Small intestine (tissue), 7 donors: ENCODE data around the gene HPSE2. TPM values are rescaled to one million over a fixed set of nuclear protein-coding genes. Genes with fewer than 3 reads are reported as not detected.
"Not testable (repeated sequence)": the region's sequence is repeated elsewhere in the genome, so short reads cannot be mapped to it uniquely, and the experiment has no call there.

Experiments used
- DNase-seq, 2 donors: peaks; one replicate each; pipeline versions ENCODE4 v3.0.0 to v3.0.0-alpha.2; 2013
- FAIRE-seq: peaks from 2 replicates; lab custom pipeline; 2012; peaks lifted over from hg19 to GRCh38; lab: Jason Lieb, UNC
- H3K27ac ChIP-seq, 3 donors: one replicate each; pipeline ENCODE4 v1.5.1; 2013; ENCODE audit warnings: low read length in 2 of 3, mild to moderate bottlenecking in 2 of 3, control low read depth in 1 of 3, inconsistent platforms in 1 of 3, low read depth in 1 of 3, moderate library complexity in 1 of 3
- H3K27me3 ChIP-seq, 3 donors: one replicate each; pipeline ENCODE4 v1.6.1; 2013; ENCODE audit warnings: low read length in 3 of 3, inconsistent platforms in 1 of 3; ENCODE audit not compliant: control insufficient read depth in 3 of 3, insufficient read depth in 3 of 3
- H3K36me3 ChIP-seq, 3 donors: one replicate each; pipeline ENCODE4 v1.6.1; 2013; ENCODE audit warnings: low read length in 3 of 3, inconsistent platforms in 1 of 3, low read depth in 1 of 3, mild to moderate bottlenecking in 1 of 3, moderate library complexity in 1 of 3; ENCODE audit not compliant: control insufficient read depth in 3 of 3, insufficient read depth in 2 of 3
- H3K4me1 ChIP-seq, 3 donors: one replicate each; pipeline ENCODE4 v1.6.1; 2013; ENCODE audit warnings: low read length in 2 of 3, inconsistent platforms in 1 of 3, low read depth in 1 of 3, mild to moderate bottlenecking in 1 of 3, moderate library complexity in 1 of 3; ENCODE audit not compliant: control insufficient read depth in 3 of 3, insufficient read depth in 2 of 3
- H3K4me3 ChIP-seq, 3 donors: one replicate each; pipeline ENCODE4 v1.5.1; 2013; ENCODE audit warnings: low read length in 3 of 3, control low read depth in 1 of 3, inconsistent platforms in 1 of 3, low read depth in 1 of 3, mild to moderate bottlenecking in 1 of 3, moderate library complexity in 1 of 3
- H3K9me3 ChIP-seq, 2 donors: one replicate each; pipeline ENCODE4 v1.6.1; 2013; ENCODE audit warnings: low read depth in 1 of 2, low read length in 1 of 2; ENCODE audit not compliant: control insufficient read depth in 2 of 2, insufficient read depth in 1 of 2
- WGBS, 3 donors: extraction: QIAGEN DNeasy Blood & Tissue Kit; methylation state at CpG; one replicate each; pipeline ENCODE4 v1.1.7; 2013; 5-methylcytosine and 5-hydroxymethylcytosine counted together
- polyA plus RNA-seq, 4 donors: library from polyadenylated mRNA; stranded (reverse) in 3 of 4; unstranded in 1 of 4; fragments of 200-250 nt in 3 of 4; fragments of 120-200 nt in 1 of 4; gene quantifications; one replicate each; pipeline versions ENCODE4 v1.2.1 to v1.2.3, GENCODE V29; 2013
- donor health status: healthy with polysubstance abuse.
- donor health status: control.
- donor health status: control.
- donor health status: Bipolar disorder and iron deficiency.
- donor health status: healthy.

HPSE2 gene
- polyA plus RNA-seq, 4 donors, result 0.22 to 9.4 (median 1.2) TPM

- 72 to 76% (median 75%) methylated on average over 4 of the region's 4 CpGs for WGBS, 3 donors
- no peak for FAIRE-seq
Measured at GRCh38 chr10:98510412-98510995, 725.1 kb downstream of the HPSE2 start.

DNA sequence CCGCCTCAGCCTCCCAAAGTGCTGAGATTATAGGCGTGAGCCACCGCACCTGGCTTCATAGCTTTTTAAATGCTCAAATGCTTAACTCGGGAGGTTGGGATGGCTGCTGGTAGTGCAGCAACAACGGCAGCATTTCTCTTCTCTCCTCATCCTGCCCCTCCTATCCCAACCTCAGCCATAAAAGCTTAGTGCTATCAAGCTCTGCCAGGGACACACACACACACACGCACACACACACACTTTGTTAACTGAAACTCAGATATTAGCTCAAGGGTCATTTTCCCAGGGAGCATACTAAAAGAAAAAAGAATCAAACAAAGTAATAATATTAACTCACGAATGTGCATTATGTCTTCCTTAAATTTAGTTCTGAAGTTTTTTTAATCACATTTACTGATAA is 725.9 kb downstream of the HPSE2 start:
- 19 to 64% (median 47%) methylated on average over 7 of the region's 7 CpGs for WGBS, 3 donors
- peak overlapping the region in 1 of 3 donors; percentile 55 for H3K27ac ChIP-seq
- H3K27me3 ChIP-seq, result no peaks in the 10 kb centered on the region
- H3K4me3 ChIP-seq, result no peak overlapping the region
- no peaks in the 10 kb centered on the region for H3K9me3 ChIP-seq
- FAIRE-seq (no peak), DNase-seq (peak; percentile 64 to 82)
- H3K4me1 ChIP-seq, result peaks cover 0 to 8% (median 0%) of the 10 kb centered on the region in 3 donors
- H3K36me3 ChIP-seq, result no peaks in the 10 kb centered on the region

More at GRCh38 chr10:98510412-98510995, 725.1 kb downstream of the HPSE2 start:
- Histone ChIP-seq H3K27me3 (peaks cover 0 to 2% (median 0%) of the 10 kb centered on the region in 3 donors), H3K36me3 (no peaks in the 10 kb centered on the region), H3K27ac (peak overlapping the region in 1 of 3 donors; percentile 55), H3K9me3 (no peaks in the 10 kb centered on the region), H3K4me1 (peaks cover 0 to 8% (median 0%) of the 10 kb centered on the region in 3 donors), H3K4me3 (no peak overlapping the region)
- peak; percentile 1 to 23 for DNase-seq

GRCh38 chr10:98502535-98502934 is 733.1 kb downstream of the HPSE2 start:
- not testable (repeated sequence) for H3K27ac ChIP-seq, H3K4me3 ChIP-seq, H3K4me1 ChIP-seq, H3K27me3 ChIP-seq, FAIRE-seq, H3K9me3 ChIP-seq, H3K36me3 ChIP-seq, DNase-seq
- WGBS, 3 donors, result 63 to 70% (median 69%) methylated on average over 2 of the region's 2 CpGs

GRCh38 chr10:98492763-98493162 is 742.9 kb downstream of the HPSE2 start:
- no peak for FAIRE-seq
- no peak overlapping the region for H3K4me3 ChIP-seq
- peaks cover 0 to 8% of the 10 kb centered on the region in 2 donors for H3K9me3 ChIP-seq
- DNase-seq, result no peak
- H3K36me3 ChIP-seq, result no peaks in the 10 kb centered on the region
- no peaks in the 10 kb centered on the region for H3K4me1 ChIP-seq
- no peak overlapping the region for H3K27ac ChIP-seq
- WGBS, 3 donors, result 17 to 58% (median 45%) methylated on average over 1 of the region's 1 CpG
- peaks cover 0 to 2% (median 0%) of the 10 kb centered on the region in 3 donors for H3K27me3 ChIP-seq

GRCh38 chr10:98489561-98490481 is 745.8 kb downstream of the HPSE2 start:
- H3K27me3 ChIP-seq, result no peaks in the 10 kb centered on the region
- H3K36me3 ChIP-seq, result no peaks in the 10 kb centered on the region
- no peaks in the 10 kb centered on the region for H3K9me3 ChIP-seq
- no peak for DNase-seq
- no peak overlapping the region for H3K4me3 ChIP-seq
- H3K27ac ChIP-seq, result no peak overlapping the region
- no peaks in the 10 kb centered on the region for H3K4me1 ChIP-seq
- FAIRE-seq, result no peak
- 73 to 86% (median 76%) methylated on average over 13 of the region's 13 CpGs for WGBS, 3 donors

- Histone ChIP-seq H3K27me3 (no peaks in the 10 kb centered on the region), H3K9me3 (no peaks in the 10 kb centered on the region), H3K4me3 (no peak overlapping the region), H3K4me1 (no peaks in the 10 kb centered on the region), H3K36me3 (no peaks in the 10 kb centered on the region), H3K27ac (no peak overlapping the region)
- DNase-seq (no peak), FAIRE-seq (no peak)
- 73 to 78% (median 73%) methylated on average over 1 of the region's 1 CpG for WGBS, 3 donors
Measured at GRCh38 chr10:98488669-98489430, 746.8 kb downstream of the HPSE2 start.

GRCh38 chr10:98487649-98488048 is 748.0 kb downstream of the HPSE2 start:
- no peaks in the 10 kb centered on the region for H3K36me3 ChIP-seq
- H3K4me1 ChIP-seq, result no peaks in the 10 kb centered on the region
- no peaks in the 10 kb centered on the region for H3K9me3 ChIP-seq
- DNase-seq, result no peak
- H3K27ac ChIP-seq, result no peak overlapping the region
- FAIRE-seq, result no peak
- WGBS, 3 donors, result 75 to 89% (median 80%) methylated on average over 3 of the region's 3 CpGs
- H3K4me3 ChIP-seq, result no peak overlapping the region
- no peaks in the 10 kb centered on the region for H3K27me3 ChIP-seq

- no peak overlapping the region for H3K4me3 ChIP-seq
- FAIRE-seq, result no peak
- H3K4me1 ChIP-seq, result no peaks in the 10 kb centered on the region
- no peak for DNase-seq
- H3K27ac ChIP-seq, result no peak overlapping the region
- no peaks in the 10 kb centered on the region for H3K9me3 ChIP-seq
- no peaks in the 10 kb centered on the region for H3K27me3 ChIP-seq
- 88 to 94% (median 88%) methylated on average over 3 of the region's 3 CpGs for WGBS, 3 donors
- H3K36me3 ChIP-seq, result no peaks in the 10 kb centered on the region
Measured at GRCh38 chr10:98486421-98486820, 749.2 kb downstream of the HPSE2 start.
